Kidney (tissue), 14 donors: Measurements from ENCODE around the gene SURF1. TPM values are rescaled to one million over a fixed set of nuclear protein-coding genes. Genes with fewer than 3 reads are reported as not detected.

ENCODE experiments used
- DNase-seq, 5 donors: peaks; one replicate each; pipeline ENCODE4 v3.0.0-alpha.2; 2013 to 2020
- FAIRE-seq: peaks from 2 replicates; lab custom pipeline; 2012; peaks lifted over from hg19 to GRCh38; lab: Jason Lieb, UNC
- H3K27ac ChIP-seq, 2 donors: one replicate each; pipeline ENCODE4 v1.7.0; 2013; ENCODE audit warnings: low read depth in 2 of 2, low read length in 2 of 2, inconsistent platforms in 1 of 2
- H3K27me3 ChIP-seq: one replicate; pipeline ENCODE4 v1.7.1; 2013; ENCODE audit warnings: low read length, inconsistent platforms; ENCODE audit not compliant: control insufficient read depth, insufficient read depth
- H3K36me3 ChIP-seq, 3 donors: one replicate each; pipeline versions ENCODE4 v1.7.0 to v1.7.1; 2013; ENCODE audit warnings: low read length in 3 of 3, control low read depth in 1 of 3, inconsistent platforms in 1 of 3; ENCODE audit not compliant: insufficient read depth in 3 of 3, control insufficient read depth in 2 of 3
- H3K4me1 ChIP-seq, 3 donors: one replicate each; pipeline versions ENCODE4 v1.7.0 to v1.7.1; 2013; ENCODE audit warnings: low read length in 3 of 3, inconsistent platforms in 1 of 3, low read depth in 1 of 3; ENCODE audit not compliant: control insufficient read depth in 2 of 3, insufficient read depth in 2 of 3
- H3K4me3 ChIP-seq, 3 donors: one replicate each; pipeline versions ENCODE4 v1.7.0 to v1.8.1; 2013; ENCODE audit warnings: low read length in 3 of 3, control low read depth in 1 of 3, inconsistent platforms in 1 of 3
- H3K9ac ChIP-seq, 3 donors: one replicate each; pipeline versions ENCODE4 v1.7.0 to v1.7.1; 2013; ENCODE audit warnings: low read length in 3 of 3, control low read depth in 1 of 3, inconsistent platforms in 1 of 3
- H3K9me3 ChIP-seq, 3 donors: one replicate each; pipeline versions ENCODE4 v1.7.0 to v1.7.1; 2013; ENCODE audit warnings: low read length in 3 of 3, control low read depth in 1 of 3, inconsistent platforms in 1 of 3; ENCODE audit not compliant: control insufficient read depth in 2 of 3, insufficient read depth in 1 of 3
- intact Hi-C: fragments of 100-400 bp; cut with DNase I; formaldehyde crosslinking; loops from one replicate; pipeline ENCODE4 v1.11.1; 2022
- polyA plus RNA-seq: library from polyadenylated mRNA; stranded (reverse); fragments of 350-450 nt; fragmentation: Illumina TruSeq; extraction: RNeasy Lipid Tissue Mini Kit (QIAGEN cat#74804); gene quantifications from one replicate; pipeline ENCODE4 v1.2.3, GENCODE V29; 2014; ENCODE audit warnings: low read depth, low replicate concordance; ENCODE audit not compliant: insufficient read depth
- total RNA-seq: library from RNA; stranded (reverse); fragmentation: NEBNext Ultra II Directional; extraction: Animal tissue kit (Norgen Biotek cat#: 25700); gene quantifications from one replicate; pipeline ENCODE4 v1.2.1, GENCODE V29; 2021
- TF ChIP-seq, protein P1 (sequence below): IDR thresholded peaks from 3 replicates; pipeline ENCODE4 v1.5.1; 2012; ENCODE audit warnings: mild to moderate bottlenecking, moderate library complexity, borderline replicate concordance; ENCODE audit not compliant: insufficient read depth; ENCODE audit errors: extremely low read depth
- donor health status: control.
- donor health status: control.
- donor health status: control.
- donor health status: control.
- donor health status: control.
- donor health status: DM: yes; HTN: yes; CAD: no.
- donor health status: Normal renal cell carcinoma (clear cell type).

Gene SURF1
- total and polyA plus RNA-seq, 2 donors from 2014 or later, result 45.0 to 165 TPM

DNA sequence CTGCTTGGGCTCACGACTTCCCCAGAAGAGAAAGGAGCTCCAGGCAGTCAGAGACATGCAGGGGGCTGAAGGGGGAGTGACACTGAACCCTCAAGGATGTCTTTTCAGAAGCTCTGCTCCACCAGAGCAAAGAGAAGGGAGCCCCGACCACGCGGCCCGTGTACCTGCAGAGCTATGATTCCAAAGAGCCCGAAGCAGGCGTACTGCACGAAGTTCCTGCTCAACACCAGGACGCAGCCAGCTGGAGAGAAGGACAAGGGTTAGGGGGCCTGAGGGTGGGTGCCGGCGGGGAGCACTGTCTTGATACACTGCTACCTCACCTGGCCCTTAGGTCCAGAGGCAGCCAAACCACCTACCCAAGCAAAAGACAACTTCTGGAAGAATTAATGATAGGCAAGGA, 10.1 kb upstream of the SURF1 start:
- Histone ChIP-seq H3K36me3 (peaks cover 4 to 50% (median 34%) of the 10 kb centered on the region in 3 donors), H3K27me3 (no peaks in the 10 kb centered on the region), H3K9ac (no peak overlapping the region), H3K4me3 (no peak overlapping the region), H3K4me1 (peaks cover 3 to 61% (median 40%) of the 10 kb centered on the region in 3 donors), H3K27ac (no peak overlapping the region), H3K9me3 (no peaks in the 10 kb centered on the region)
- DNase-seq, result no peak
- TF ChIP-seq, protein P1, sequence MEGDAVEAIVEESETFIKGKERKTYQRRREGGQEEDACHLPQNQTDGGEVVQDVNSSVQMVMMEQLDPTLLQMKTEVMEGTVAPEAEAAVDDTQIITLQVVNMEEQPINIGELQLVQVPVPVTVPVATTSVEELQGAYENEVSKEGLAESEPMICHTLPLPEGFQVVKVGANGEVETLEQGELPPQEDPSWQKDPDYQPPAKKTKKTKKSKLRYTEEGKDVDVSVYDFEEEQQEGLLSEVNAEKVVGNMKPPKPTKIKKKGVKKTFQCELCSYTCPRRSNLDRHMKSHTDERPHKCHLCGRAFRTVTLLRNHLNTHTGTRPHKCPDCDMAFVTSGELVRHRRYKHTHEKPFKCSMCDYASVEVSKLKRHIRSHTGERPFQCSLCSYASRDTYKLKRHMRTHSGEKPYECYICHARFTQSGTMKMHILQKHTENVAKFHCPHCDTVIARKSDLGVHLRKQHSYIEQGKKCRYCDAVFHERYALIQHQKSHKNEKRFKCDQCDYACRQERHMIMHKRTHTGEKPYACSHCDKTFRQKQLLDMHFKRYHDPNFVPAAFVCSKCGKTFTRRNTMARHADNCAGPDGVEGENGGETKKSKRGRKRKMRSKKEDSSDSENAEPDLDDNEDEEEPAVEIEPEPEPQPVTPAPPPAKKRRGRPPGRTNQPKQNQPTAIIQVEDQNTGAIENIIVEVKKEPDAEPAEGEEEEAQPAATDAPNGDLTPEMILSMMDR, result no peak
- FAIRE-seq, result no peak
- intact Hi-C loops, result no loop called here

DNA sequence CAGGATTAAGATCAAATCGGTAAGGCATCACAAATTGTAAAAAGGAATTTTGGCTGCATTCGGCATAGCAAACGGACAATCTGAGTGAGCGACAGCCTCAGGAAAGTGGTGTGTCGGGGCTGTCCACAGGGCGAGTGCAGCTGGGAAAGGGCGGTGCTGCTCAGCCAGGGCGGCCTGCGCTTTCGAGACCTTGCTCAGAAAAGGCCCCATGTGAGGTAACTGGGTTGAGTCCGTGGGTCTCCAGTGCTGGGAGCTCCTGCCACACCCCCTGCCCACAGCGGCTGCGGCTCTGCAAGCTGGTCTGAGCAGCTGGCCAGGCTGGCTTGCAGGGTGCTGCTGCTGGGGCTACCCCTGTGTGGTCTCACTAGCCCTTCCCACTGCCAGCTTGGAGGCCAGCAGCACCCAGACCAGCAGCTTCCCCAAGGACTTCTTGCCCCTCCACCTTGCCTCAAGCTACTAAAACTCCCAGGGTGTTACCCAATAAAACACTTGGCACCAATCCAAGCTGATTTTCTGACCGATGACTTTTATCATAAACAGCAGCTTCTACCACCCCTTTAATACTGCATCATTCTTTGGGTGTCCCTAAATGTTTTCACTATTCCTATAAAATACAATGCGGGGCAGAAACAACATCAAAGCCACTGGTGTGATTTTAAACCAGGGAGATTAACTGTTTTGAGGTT, 6.2 kb upstream of the SURF1 start:
- H3K36me3 ChIP-seq, result peaks cover 7 to 59% (median 29%) of the 10 kb centered on the region in 3 donors
- intact Hi-C loops, result no loop called here
- peak overlapping the region in 1 of 3 donors; percentile 44 for H3K9ac ChIP-seq
- no peaks in the 10 kb centered on the region for H3K9me3 ChIP-seq
- H3K27ac ChIP-seq, result peak overlapping the region; percentile 28 to 55
- DNase-seq (peak in 1 of 5 donors; percentile 66), FAIRE-seq (no peak)
- H3K27me3 ChIP-seq, result no peaks in the 10 kb centered on the region
- H3K4me3 ChIP-seq, result no peak overlapping the region
- TF ChIP-seq, protein P1, result no peak
- peaks cover 3 to 33% (median 22%) of the 10 kb centered on the region in 3 donors for H3K4me1 ChIP-seq

DNA sequence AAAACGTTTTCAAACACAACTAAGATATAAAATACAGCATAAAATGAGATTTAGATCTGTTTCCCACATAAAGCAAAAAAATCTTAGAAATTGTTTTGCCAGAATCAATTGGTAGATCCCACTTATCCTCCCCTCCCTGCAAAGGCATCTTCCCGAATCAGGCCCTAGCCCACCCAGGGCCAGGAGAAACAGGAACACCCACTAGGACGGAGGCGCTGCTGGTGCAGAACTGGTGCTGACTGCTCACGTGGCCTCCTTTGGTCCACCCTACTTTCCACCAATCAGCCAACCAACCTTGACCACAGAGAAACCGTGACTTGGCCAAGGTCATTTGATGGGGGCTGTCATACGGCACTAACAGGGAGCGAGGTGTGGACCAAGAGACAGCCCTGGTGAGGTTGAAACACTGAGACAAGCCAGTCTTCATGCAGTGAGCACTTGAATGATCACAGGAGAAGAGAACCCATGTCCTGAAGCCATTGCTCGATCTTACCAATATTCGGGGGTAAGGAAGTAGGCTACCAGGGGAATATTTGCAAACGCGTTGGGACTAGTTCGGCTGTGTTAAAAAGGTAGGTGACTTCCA, 5.3 kb upstream of the SURF1 start:
- no peak overlapping the region for H3K4me3 ChIP-seq
- peaks cover 7 to 52% (median 24%) of the 10 kb centered on the region in 3 donors for H3K36me3 ChIP-seq
- H3K9ac ChIP-seq, result peak overlapping the region in 1 of 3 donors; percentile 44
- TF ChIP-seq, protein P1, result no peak
- no peak for FAIRE-seq
- peaks cover 3 to 35% (median 21%) of the 10 kb centered on the region in 3 donors for H3K4me1 ChIP-seq
- no peak for DNase-seq
- H3K27me3 ChIP-seq, result no peaks in the 10 kb centered on the region
- no peaks in the 10 kb centered on the region for H3K9me3 ChIP-seq
- intact Hi-C loops, result no loop called here
- peak overlapping the region; percentile 4 to 55 for H3K27ac ChIP-seq
